HG03521 (cell line): ENCODE measurements around the gene DDIT3.
"Not testable (repeated sequence)": the region's sequence is repeated elsewhere in the genome, so short reads cannot be mapped to it uniquely, and the experiment has no call there.

ENCODE experiments used
- ATAC-seq: cut with Tn5 transposase; IDR thresholded peaks from one replicate; pipeline ENCODE4 v1.9.1; 2021; ENCODE audit warnings: mild to moderate bottlenecking, moderate library complexity; ENCODE audit not compliant: unreplicated experiment

DDIT3 gene

DNA sequence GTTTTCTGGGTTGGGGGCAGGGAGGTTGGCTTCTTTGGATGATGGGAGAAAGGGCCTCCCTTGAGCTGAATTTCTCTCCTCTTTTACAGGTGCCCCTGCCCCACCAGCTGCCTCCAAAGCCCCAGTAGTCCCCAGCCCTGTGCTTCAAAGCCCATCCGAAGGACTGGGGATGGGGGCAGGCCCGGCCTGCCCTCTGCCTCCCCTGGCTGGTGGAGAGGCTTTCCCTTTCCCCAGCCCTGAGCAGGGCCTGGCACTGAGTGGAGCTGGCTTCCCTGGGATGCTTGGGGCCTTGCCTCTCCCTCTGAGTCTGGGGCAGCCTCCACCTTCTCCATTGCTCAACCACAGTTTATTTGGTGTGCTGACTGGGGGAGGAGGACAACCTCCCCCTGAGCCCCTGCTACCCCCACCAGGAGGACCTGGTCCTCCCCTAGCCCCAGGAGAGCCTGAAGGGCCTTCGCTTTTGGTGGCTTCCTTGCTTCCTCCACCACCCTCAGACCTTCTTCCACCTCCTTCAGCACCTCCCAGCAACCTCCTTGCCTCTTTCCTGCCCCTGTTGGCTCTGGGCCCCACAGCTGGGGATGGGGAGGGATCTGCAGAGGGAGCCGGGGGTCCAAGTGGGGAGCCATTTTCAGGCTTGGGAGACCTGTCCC, 6.3 kb upstream of the DDIT3 start:
- no peak for ATAC-seq

DNA sequence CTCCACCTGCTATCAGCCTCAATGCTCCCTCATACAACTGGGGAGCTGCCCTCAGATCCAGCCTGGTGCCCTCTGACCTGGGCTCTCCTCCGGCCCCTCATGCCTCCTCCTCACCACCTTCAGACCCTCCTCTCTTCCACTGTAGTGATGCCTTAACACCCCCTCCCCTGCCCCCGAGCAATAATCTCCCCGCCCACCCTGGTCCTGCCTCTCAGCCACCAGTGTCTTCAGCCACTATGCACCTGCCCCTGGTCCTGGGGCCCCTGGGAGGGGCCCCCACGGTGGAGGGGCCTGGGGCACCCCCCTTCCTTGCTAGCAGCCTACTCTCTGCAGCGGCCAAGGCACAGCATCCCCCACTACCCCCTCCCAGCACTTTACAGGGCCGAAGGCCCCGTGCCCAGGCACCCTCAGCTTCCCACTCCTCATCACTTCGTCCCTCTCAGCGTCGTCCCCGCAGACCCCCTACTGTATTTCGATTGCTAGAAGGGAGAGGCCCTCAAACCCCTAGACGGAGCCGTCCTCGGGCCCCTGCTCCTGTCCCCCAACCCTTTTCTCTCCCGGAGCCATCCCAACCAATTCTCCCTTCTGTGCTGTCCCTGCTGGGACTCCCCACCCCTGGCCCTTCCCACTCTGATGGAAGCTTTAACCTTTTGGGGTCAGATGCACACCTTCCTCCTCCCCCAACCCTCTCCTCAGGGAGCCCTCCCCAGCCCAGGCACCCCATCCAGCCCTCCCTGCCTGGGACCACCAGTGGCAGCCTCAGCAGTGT, 5.5 kb upstream of the DDIT3 start:
- no peak for ATAC-seq

DNA sequence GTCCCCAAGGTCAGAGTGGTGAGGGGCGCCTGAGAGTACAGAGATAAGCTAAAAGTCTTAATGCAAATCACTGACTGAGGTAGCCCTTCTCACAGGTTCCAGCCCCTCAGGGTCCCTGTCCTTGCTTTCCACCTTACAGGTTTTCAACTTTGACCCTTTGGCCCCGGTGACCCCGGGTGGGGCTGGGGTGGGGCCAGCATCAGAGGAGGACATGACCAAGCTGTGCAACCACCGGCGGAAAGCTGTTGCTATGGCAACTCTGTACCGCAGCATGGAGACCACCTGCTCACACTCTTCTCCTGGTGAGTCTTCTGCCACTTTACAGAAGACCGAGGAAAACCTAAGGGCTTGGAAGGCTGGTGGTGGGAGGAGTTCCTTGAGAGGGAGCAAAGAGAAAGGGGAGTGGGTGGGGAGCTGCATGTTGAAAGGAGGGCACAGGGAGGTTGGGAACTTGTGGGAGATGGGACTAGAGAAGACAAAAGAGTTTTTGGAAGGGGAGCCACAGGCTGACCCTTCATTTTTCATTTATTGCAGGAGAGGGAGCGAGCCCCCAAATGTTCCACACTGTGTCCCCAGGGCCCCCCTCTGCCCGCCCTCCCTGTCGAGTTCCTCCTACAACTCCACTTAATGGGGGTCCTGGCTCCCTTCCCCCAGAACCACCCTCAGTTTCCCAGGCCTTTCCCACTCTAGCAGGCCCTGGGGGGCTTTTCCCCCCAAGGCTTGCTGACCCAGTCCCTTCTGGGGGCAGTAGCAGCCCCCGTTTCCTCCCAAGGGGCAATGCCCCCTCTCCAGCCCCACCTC, 4.7 kb upstream of the DDIT3 start:
- no peak for ATAC-seq

DNA sequence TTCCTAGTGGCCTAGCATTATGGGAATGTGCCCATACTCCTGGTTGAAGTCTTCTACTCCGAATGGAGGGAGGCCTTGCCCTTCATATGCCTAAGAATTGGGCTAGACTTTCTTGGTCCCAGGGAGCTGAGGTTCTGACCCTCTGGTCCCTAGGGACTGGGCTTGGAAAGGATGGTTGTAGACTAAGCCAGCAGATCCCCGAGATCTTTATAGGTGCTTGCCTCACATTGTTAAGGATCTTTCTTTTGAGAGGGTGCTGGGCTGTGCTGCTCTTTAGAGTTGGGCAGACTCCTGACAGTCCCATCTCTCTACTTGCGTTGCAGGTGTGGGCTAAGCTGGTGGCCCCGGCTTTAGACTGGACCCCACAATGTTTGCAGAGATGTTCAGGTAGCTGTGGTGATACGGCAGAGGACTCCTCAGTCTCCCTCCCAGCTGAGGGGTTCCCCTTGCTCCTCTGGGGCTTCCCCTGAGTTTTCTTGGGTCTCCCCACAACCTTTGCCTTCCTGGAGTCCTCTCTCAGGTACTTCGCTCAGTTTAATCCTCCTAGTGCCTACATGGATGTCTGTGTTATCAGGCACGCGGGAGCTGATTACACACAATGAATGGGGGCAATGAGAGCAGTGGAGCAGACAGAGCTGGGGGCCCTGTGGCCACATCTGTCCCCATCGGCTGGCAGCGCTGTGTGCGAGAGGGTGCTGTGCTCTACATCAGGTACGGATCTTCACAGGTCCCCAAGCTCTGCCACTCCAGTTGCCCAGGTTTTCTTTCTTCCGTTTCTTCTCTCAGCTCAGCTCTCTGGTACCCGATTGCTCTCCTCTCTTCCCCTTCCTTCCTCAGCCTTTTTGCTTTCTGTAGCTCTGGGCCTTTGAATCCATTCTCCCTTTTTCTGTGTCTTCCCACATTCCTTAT, 3.6 kb upstream of the DDIT3 start:
- no peak for ATAC-seq

DNA sequence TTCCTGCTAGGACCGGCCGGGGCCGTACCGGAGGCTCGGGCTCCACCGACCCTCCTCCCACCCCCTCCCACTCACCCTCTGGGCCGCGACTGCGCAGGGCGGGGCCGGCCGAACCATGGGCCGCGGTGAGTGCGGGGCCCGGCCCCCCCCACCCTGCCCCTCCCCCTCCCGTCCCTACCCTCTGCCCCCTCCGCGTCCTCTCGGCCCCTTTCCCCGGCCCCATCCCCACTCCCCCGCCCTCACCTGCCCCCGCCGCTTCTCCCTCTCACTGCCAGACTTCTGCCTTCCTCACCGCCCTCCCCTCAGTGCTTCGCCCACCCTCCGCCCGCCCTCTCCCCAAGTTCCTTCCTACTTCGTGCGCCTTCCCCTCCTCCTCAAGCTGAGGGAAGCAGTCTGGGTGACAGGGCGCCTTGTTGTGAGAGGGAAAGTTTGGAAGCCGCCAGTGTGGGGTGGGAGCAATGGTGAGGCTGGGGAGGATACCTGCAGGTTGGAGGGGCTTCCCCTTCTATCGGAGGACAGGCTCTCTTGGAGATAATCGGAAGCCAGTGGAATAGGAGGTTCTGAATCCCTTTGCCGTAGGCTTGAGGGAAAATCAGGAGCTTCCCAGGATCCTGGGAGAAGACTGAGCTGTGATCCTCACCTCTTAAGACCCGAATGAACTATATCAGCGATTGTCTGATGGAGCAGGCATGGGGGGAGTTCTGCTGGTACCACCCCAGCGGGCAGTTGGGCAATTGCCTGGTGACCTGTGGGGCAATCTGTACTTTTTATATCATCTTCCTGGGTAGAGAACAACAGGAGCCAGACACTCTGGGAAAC, 2.8 kb upstream of the DDIT3 start:
- no peak for ATAC-seq

DNA sequence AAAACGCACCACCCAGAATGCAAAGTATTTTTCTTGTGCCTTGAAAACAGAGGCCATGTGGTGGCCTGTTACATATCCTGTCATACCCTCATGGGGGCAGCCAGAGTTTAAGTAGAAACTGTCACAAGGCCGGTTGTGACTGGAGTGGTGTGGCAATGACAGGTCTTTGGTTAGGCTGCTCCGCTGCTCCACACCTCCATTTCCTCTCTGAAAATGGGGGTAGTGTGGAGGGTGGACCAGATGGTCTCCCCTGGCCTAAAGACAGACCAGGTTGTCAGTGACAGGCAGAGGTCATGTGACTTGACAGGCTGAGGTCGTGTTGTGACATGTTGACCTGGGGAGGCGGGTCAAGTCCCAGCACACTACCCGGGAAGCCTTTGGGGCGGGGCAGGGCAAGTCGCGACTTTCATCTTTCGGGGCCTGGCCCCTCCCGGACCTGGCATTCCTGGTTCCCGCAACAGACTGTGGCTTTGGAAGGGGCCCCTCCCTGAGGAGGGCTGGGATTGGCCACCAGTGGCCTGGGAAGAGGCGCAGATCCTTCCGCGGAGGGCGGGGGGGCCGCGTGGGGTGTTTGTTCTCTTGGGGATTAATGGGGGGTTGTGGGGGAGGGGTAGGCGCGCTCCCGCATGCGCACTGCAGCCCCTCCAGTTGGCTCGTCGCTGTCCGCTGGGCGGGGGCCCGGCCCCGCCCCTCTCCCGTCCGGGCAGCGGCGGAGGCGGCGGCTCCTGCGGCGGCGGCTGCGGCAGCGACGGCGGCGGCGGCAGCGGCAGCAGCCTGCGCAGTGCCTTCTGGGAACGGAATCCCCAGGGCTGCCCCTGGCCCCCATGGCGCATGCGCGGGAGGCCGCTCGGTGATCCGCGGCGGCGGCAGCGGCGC, 1.9 kb upstream of the DDIT3 start, which contains the start of gene MBD6:
Gene MBD6 (plus strand): TSS at position 814 of the 876 bp plus-strand sequence. CDS start 1,480 bp downstream, outside the sequence.
- ATAC-seq: peak; percentile 33

DNA sequence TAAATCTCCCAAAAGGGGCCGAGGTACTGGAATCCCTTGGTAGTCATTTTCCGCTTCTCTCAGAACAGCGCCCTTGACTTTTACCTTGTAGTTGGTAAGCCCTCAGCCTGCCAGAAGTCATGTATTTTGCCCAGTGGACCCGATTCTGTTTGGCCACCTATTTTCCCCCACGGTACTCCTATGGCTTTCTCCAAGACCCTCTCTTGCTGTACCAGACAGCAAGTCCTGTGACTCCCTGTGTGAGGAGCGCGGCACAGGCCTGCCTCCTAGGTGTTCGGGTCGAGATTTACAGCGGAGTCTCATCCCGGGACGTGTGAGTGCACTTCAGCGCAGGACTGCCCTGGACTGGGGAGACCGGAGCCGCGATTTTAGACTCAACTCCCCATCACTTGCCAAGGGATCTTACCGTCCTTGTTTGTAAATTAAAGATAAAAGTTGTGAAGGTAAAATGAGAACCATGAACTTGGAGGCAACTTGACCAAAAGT, 1.3 kb upstream of the DDIT3 start:
- ATAC-seq: no peak

DNA sequence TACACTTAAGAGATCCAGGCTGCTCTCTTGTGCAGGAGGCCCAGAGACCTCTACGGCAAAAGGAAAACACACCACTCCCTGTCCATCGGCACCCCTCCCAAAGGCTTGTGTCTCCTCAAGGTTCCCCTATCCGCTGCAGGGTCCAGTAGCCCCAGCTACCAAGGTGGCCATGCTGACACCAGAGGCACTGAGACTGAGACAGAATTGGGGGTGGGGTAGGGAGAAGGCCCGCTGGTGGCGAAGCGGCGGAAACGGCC, 590 bp downstream of the DDIT3 start:
- ATAC-seq: peak; percentile 2

DNA sequence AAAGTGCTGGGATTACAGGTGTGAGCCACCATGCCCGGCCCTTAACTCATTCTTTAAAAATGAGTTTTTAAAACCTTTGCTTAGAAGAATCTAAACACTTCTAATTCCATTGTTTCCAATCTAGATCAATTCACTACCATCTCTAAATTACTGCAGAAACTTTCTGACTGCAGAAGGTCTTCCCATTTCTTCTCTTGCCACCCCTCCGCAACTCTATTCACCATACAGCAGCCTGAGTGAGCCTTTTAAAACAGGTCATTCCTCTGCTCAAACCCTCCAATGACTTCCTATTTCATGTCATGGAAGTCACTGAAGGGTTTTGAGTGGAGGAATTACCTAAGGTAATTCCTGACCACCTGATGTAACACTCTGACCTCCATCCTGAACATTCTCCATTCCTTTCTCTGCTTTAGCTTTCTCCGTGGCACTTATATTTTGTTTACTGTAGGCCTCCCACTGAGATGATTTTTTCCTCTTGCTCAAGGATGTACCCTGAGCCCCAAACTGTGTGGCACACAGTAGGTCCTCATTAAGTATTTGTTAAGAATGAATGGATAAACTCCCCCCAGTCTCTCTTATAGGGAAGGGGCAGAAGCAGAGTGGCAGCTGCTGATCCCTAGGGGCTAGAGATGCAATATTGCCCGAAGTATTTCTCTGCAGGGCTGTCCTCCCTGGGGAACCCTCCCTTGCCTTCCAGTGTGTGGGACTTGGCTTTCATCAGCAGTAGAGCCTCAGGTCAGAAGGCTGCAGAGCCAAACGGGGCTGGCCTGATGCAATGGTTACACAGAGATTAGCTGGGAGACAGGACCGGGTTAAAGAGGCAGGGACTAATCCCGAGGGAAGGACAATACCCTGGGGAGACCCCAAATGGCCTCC, 1.2 kb downstream of the DDIT3 start:
- ATAC-seq: no peak

DNA sequence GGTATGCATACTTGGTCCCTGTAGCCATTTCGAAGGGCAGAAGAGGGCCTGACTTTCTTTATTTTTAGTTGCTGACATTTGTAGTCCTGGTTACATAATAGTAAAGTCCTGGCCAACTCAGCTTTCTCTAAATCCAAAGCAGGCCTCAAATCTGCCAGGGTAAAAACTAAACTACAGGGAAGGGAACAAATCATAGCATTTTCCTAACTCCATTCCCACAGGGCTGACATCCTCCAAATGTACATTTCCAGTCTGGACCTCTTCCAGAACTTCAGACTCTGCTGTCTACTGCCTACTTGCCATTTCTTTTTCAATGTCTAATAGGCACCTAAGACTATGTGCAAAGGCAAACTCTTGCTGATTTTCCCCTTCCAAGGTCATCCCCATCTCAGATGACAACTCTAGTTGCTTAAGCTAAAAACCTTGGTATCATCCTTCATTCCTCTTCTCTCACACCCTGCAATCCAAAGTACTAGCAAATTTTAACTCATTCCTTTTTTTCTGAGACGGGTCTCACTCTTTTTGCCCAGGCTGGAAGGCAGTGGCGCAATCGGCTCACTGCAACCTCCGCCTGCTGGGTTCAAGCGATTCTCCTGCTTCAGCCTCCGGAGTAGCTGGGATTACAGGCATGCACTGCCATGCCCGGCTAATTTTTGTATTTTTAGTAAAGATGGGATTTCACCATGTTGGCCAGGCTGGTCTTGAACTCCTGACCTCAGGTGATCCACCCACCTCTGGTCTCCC, 2.0 kb downstream of the DDIT3 start:
- ATAC-seq: no peak

DNA sequence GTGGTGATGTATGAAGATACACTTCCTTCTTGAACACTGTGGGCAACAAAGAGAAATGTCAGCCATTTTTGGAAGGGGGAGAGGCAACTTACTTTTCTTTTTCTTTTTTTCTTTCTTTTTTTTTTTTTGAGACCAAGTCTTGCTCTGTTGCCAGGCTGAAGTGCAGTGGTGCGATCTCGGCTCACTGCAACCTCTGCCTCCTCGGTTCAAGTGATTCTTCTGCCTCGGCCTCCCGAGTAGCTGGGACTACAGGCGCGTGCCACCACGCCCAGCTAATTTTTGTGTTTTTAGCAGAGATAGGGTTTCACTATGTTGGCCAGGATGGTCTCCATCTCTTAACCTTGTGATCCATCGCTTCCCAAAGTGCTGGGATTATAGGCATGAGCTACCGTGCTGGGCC, 2.6 kb downstream of the DDIT3 start:
- not testable (repeated sequence) for ATAC-seq

DNA sequence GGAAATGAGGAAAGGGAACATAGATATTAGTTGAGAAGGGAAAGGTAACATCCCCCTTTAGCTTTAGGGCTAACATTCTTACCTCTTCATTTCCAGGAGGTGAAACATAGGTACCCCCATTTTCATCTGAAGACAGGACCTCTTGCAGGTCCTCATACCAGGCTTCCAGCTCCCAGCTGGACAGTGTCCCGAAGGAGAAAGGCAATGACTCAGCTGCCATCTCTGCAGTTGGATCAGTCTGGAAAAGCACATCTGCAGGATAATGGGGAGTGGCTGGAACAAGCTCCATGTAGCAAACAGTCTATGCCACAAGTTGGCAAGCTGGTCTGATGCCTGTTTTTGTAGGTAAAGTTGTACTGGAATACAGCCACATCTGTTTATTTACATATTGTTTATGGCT, 3.1 kb downstream of the DDIT3 start:
- no peak for ATAC-seq

DNA sequence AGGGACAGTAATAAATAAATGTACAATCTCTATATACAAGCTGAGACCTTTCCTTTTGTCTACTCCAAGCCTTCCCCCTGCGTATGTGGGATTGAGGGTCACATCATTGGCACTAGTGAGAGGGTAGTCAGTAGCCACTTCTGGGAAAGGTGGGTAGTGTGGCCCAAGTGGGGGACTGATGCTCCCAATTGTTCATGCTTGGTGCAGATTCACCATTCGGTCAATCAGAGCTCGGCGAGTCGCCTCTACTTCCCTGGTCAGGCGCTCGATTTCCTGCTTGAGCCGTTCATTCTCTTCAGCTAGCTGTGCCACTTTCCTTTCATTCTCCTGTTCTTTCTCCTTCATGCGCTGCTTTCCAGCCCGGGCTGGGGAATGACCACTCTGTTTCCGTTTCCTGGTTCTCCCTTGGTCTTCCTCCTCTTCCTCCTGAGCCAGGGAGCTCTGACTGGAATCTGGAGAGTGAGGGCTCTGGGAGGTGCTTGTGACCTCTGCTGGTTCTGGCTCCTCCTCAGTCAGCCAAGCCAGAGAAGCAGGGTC, 3.6 kb downstream of the DDIT3 start:
- no peak for ATAC-seq

DNA sequence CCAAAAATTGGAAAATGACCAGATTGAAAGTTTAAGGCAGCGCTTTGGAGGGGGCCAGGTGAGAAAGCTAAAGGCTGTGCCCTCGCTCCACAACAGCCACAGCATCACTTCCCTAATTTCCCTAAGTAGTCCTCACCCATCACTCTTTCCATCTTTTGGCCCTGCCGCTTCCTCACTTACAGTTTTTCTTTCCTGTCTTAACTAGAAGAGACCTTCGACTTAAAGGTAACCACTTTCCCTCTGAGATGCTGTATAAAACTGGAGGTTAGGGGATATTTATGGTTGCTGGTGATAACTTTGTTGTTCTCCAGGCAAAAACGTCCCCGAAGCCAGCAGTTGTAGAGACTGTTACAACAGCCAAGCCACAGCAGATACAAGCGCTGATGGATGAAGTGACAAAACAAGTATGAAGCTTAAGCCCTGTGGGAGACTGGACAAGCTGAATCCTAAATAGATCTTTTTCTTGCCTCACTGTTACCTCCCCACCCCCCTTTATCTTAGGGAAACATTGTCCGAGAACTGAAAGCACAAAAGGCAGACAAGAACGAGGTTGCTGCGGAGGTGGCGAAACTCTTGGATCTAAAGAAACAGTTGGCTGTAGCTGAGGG, 4.3 kb downstream of the DDIT3 start:
- no peak for ATAC-seq

DNA sequence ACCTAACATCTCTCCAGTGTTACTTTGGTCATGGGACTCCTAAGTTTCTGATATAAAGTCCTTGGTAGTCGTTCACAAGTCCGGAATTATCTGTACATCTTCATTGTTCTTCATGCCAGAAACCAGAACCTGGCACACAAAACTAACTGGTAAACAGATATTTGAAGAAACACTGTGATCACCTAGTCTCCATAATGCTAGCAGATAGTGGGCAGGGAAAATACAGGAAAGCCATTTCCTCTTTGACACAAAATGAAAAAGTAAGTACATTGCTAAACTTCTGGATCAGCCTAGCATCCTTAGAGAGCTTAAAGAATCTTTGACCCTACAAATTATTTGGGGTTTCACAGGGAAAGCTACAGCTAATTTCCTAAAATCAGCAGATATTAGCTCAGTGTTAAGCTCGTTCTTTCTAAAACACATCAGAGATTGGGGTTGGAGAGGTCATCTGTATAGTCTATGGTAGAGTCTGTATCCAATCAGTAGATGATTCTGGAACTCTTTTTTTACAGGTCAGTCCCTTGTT, 4.8 kb downstream of the DDIT3 start:
- no peak for ATAC-seq

DNA sequence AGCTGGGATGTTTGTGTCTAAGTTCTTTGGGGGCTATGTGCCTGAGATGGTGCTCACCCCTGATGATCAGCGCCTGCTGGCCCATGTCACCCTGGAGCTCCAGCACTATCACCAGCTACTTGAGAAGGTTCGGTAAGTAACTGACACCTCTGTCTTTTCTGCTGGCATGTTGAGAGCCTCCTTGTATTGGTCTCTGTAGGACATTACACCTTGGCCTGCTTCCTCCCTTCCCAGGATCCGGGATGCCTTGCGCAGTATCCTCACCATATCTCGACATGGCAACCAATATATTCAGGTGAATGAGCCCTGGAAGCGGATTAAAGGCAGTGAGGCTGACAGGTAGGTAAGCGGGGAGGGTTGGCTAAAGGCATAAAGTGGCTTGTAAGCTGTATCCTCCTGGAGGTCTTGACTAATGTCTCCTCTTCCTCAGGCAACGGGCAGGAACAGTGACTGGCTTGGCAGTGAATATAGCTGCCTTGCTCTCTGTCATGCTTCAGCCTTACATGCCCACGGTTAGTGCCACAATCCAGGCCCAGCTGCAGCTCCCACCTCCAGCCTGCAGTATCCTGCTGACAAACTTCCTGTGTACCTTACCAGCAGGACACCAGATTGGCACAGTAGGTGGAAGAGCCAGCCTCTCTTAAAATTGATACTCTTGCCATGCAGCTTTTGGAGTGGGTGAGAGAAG, 5.5 kb downstream of the DDIT3 start:
- no peak for ATAC-seq
